Stimulated activated CD4-positive, alpha-beta T cell treated with anti-CD3 and anti-CD28 coated beads, Interleukin-4, amount 100 ng/mL, for 24 hours (primary cell): ENCODE measurements around the gene DYNLL2.
"Not testable (repeated sequence)": the region's sequence is repeated elsewhere in the genome, so short reads cannot be mapped to it uniquely, and the experiment has no call there.

Source experiments
- DNase-seq: peaks from one replicate; pipeline ENCODE4 v3.0.0-alpha.2; 2020

Gene DYNLL2

DNA sequence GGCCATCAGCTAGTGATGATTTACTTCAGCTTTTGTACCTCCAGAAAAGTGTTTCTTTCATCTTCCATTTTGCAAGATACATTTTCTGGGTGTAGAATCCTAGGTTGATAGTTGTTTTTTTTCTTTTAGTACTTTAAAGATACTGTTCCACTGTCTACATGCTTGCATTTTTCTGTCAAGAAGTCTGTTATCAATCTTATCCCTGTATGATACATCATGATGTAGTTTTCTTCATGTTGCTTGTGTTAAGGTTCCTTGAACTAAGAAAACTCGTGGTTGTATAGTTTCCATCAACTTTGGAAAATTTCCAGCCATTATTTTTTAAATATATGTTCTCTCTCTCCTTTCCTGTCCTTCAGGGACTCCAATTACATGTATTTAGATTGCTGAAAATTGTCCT lies 24.1 kb downstream of the DYNLL2 start:
- DNase-seq, result no peak

DNA sequence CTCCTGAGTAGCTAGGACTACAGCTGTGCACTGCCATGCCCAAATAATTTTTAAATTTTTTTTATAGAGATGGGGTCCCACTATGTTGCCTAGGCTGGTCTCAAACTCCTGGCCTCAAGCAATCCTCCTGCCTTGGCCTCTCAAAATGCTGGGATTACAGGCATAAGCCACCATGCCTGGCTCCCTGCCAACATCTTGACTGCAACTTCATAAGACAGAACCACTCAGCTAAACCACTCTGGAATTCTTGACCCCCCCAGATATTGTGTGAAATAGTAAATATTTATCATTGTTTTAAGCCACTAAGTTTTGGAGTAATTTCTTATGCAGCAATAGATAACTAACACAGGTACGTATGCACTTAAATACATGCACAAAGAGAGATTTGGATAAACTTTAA lies 26.0 kb downstream of the DYNLL2 start:
- no peak for DNase-seq

DNA sequence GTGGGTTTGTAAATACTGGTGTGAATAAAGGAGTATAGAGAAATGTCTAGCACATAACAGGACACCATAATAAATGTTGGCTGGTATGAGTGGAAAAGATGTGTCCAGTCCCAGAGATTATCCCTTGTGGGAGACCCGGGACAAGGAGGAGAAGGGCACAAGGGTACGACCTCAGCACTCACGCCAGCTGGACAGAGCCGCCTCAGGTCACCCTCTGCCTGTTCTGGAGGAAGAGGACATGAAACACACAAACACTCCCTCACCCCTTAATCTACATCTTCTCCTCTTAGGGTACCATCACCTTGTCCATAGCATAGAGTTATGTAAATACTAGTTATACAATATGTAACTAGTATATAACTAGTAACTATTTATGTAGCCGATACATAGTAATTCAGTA lies 26.8 kb downstream of the DYNLL2 start:
- DNase-seq, result no peak

DNA sequence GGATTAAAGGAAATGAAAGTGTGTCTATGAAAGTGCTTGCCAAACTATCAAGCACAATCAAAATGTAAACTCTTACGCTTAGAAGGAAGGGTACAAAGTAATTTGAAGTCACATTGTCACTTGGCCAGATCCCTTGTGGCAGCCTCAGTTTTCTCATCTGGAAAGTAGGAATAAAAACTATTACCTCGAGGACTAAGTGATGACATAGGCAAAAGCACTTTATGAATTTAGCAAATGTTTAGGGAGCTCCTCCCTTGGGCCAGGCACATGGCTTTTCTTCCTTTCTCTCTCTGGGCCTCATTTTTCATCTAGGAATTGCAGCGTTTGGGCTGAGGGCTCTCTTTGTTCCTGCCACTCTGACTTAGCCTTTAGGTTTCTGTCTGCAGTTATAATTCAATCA lies 28.5 kb downstream of the DYNLL2 start:
- DNase-seq, result no peak

DNA sequence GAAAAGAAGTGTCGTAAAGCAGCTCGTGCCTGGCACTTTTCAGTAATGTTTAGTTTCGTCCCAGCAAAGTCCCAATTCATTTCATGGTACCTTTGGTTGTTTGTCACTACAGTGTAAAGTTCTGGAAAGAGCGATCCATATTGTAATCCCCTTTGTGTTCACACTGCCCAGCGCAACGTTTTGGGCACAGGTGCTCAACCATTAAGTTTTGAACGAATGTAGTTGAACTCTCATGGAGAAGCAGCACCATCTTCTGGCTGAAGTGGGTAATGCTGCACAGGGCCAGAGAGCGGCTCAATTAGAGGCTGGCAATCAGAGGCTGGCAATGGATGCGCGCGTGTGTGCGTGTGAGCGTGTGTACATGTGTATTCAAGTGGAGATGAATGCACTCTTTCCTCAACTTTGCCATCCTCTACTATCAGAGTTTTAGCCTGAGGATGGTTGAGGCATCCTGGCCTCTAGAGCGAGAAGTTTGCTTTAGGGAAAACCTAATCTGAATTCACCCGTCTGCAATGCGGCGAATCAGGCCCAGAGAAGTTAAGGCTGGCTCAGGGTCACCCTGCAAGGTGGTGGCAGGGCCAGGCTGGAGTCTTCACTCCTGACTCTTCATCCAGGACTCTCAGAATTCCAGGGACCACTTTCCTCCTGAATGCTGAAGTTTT lies 29.9 kb downstream of the DYNLL2 start:
- peak; percentile 90 for DNase-seq

DNA sequence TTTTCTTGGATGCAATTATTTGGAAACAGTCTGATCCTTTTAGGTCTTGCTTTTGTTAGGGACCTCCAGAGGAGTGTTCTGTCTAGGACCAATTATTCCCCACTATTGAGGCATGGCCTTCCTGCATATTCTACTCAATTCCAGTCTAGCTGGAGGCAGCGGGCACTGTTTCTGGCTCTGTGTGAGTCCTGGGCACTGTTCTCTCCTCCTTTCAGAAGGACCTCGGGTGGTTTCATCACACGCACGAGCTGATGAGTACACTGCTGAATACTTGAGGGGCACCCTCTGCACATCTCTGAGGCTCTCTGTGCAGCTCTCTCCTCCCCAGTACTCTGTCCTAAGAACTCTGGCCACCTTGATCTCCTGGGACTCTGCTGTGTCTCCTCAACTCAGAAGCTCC lies 30.7 kb downstream of the DYNLL2 start:
- no peak for DNase-seq

DNA sequence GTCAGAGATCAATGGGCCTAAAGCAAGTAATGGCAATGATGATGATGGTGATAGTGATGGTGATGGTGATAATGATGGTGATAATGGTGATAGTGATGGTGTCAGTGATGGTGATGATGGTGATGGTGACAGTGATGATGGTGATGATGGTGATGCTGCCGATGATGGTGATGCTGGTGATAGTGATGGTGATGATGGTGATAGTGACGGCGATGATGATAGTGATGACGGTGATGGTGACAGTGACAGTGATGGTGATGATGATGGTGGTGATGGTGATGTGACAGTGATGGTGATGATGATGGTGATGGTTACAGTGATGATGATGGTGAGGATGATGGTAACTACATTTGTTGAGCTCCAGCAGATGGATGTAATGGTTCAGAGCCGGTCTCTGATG lies 34.2 kb downstream of the DYNLL2 start:
- no peak for DNase-seq

DNA sequence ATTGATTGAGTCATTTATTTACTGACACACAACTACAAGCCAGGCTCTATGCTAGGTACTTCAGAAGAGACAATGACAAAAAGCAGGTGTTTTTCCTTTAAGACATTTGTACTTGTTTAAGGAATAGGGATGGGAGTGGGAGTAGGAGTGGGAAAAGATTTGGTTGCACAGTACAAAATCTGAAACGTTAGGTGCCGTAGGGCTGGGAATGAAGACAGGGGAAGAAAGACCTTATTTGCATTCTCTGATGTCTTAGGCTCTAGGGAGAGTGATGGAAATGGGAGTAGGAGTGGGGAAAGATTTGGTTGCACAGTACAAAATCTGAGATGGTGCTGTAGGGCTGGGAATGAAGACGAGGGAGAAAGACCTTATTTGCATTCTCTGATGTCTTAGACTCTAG lies 36.3 kb downstream of the DYNLL2 start:
- no peak for DNase-seq

DNA sequence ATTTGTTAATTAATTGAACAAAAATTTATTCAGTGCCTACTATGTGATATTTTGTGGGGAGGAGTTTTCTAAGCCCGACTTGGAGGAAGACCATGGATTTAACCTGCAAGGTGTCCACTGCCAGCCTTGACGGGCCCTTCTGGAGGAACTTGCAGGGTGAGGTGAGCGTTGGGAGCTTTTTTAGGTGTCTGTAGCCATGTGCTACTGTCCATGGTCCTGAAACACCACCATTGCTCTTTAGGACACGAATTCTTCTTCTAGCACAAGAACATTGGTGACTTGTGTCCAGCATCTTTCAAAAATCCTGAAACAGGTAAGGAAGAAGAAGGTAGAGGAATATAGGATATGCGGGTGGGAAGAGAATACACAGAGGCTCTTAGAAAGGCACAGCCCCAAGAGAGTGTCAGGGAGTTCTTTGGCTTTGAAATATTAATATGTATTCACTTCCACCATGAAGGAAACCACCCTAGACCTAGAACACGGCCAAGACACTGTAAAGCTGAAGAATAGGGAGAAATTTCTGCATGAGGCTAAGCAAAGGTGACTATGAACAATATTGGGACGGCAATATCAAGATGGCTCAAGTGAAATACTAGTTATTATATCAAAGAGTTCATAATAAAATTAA lies 37.1 kb downstream of the DYNLL2 start:
- DNase-seq, result peak; percentile 58

DNA sequence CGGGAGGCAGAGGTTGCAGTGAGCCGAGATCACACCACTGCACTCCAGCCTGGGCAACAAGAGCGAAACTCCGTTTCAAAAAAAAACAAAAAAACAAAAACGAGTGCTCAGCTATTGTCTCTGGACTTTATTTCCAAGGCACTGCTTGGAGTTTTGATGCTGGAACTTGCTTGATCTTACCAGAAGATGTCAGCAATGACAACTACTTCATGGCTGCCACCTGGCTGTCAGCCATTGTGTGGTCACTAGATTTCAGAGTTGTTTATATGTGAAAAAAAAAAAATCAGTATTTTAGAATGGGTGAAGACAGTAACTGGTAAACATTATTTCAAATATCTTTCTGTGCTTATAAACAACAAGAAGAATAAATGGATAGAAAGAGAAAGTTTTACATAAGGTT lies 38.7 kb downstream of the DYNLL2 start:
- DNase-seq, result peak; percentile 20

DNA sequence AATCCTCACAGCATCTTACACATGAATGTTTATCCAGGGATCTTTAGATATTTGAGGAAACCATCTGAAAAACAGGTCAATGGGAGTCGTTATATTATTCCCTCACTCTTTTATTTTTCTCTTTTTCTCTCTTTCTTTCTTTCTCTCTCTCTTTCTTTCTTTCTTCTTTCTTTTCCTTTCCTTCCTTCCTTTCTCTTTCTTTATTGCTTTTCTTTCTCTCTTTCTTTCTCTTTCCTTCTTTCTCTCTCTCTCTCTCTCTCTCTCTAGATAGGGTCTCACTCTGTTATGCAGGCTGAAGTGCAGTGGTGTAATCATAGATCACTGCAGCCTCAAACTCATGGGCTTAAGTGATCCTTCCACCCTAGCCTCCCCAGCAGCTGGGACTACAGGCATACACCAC lies 44.6 kb downstream of the DYNLL2 start:
- DNase-seq, result no peak

DNA sequence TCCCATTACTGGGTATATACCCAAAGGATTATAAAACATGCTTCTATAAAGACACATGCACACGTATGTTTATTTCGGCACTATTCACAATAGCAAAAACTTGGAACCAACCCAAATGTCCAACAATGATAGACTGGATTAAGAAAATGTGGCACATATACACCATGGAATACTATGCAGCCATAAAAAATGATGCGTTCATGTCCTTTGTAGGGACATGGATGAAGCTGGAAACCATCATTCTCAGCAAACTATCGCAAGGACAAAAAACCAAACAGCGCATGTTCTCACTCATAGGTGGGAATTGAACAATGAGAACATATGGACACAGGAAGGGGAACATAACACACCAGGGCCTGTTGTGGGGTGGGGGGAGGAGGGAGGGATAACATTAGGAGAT lies 49.5 kb downstream of the DYNLL2 start:
- DNase-seq, result not testable (repeated sequence)

DNA sequence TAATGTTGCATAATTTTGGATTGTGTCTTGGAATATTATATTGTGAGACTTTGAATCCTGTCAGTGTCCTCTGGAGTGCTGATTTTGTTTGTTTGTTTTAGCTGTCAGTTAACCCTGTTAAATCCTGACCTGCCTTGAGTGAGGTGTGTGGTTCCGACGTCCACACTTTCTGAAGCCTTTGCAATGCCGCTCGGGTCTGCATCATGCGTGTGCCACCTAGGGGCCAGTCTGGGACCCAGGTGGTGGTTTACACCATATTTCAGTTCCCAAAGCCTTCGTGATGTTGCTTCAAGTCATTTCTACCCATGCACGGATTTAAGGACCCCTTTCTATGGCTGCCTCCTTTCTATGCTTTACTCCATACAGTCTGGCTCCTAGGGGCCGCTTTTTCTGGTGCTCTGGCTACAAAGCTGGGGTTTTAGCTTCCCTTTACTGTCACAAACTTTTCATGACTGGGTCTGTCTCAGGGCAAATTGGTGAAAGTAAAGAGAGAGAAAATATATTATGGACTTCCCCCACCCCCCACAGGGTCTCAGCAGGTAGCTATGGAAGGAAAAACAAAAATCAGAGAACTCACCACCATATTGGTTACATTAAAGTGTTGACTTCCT lies 53.6 kb downstream of the DYNLL2 start:
- no peak for DNase-seq

DNA sequence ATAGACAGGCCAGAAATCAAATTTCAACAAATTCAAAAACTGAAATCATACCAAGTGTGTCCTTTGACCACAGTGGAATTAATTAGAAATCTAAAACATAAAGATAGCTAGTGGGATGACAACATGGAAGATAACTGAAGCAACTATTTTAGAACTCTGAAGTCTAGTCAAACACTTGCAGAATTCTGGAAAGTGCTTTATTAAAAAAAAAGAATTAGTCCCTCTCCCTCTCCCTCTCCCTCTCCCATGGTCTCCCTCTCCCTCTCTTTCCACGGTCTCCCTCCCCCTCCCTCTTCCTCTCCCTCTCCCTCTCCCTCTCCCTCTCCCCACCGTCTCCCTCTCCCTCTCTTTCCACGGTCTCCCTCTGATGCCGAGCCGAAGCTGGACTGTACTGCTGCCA lies 58.3 kb downstream of the DYNLL2 start:
- DNase-seq, result no peak

DNA sequence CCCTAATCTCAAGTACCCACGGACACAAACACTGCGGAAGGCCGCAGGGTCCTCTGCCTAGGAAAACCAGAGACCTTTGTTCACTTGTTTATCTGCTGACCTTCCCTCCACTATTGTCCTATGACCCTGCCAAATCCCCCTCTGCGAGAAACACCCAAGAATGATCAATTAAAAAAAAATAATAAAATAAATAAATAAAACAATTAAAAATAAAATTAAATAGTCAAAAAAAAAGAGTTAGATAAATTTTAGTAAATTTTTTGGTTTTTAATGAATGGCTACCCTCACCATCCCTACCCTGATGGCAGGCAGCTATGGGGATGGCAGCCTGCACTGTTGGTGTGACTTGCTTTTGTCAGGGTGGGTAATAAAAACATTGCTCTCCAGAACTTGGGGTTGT lies 60.1 kb downstream of the DYNLL2 start:
- DNase-seq, result not testable (repeated sequence)

DNA sequence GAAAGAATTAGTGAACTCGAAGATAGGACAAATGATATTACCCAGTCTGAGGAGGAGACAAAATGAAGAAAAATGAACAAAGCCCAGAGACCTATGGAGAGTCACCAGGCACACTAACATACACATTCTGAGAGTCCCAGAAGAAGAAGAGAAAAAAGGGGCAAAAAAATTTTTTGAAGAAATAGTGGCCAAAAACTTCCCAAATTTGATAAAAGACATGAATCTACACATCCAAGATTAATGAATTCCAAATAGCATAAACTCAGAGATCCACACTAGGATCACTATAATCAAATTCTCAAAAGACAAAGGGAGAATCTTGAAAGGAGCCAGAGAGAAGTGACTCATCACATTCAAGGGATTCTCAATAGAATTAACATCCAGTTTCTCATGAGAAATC lies 61.6 kb downstream of the DYNLL2 start:
- no peak for DNase-seq
